Gastroesophageal sphincter (tissue), 4 donors: ENCODE data around the gene CD40. TPM values are rescaled to one million over a fixed set of nuclear protein-coding genes. Genes with fewer than 3 reads are reported as not detected.
"Not testable (repeated sequence)": the region's sequence is repeated elsewhere in the genome, so short reads cannot be mapped to it uniquely, and the experiment has no call there.

Source experiments
- ATAC-seq: fragments of 150-250 bp; one replicate; pipeline ENCODE4 v1.9.1; 2016; ENCODE audit warnings: mild to moderate bottlenecking, moderate library complexity
- H3K27ac ChIP-seq, 4 donors: fragments of 200-600 bp; sonication (generic) in 3 of 4; 1 replicate in 3 of 4; 2 replicates in 1 of 4; pipeline ENCODE4 v1.5.1; 2016 to 2019
- H3K27me3 ChIP-seq: fragments of 200-600 bp; sonication (generic); one replicate; pipeline ENCODE4 v1.5.1; 2019
- H3K36me3 ChIP-seq, 2 donors: fragments of 200-600 bp; sonication (generic); one replicate each; pipeline ENCODE4 v1.5.1; 2019; ENCODE audit warnings: control low read depth in 1 of 2
- H3K4me1 ChIP-seq, 3 donors: fragments of 200-600 bp; sonication (generic); 1 replicate in 2 of 3; 2 replicates in 1 of 3; pipeline ENCODE4 v1.5.1; 2016 to 2019; ENCODE audit warnings: control low read depth in 2 of 3
- H3K4me3 ChIP-seq, 2 donors: fragments of 200-600 bp; sonication (generic); one replicate each; pipeline ENCODE4 v1.5.1; 2019; ENCODE audit warnings: mild to moderate bottlenecking in 1 of 2, moderate library complexity in 1 of 2
- H3K9me3 ChIP-seq, 3 donors: fragments of 200-600 bp; sonication (generic); one replicate each; pipeline ENCODE4 v1.5.1; 2017 to 2019; ENCODE audit warnings: control low read depth in 2 of 3
- EP300 ChIP-seq: sonication (generic); formaldehyde crosslinking; IDR thresholded peaks from one replicate; pipeline ENCODE4 v1.6.1; 2017; ENCODE audit warnings: antibody characterized with exemption, mild to moderate bottlenecking
- POLR2A ChIP-seq, 2 donors: fragments of 450-650 bp; IDR thresholded peaks; one replicate each; pipeline ENCODE4 v1.6.1; 2017; ENCODE audit warnings: antibody characterized with exemption in 2 of 2, mild to moderate bottlenecking in 2 of 2, moderate library complexity in 1 of 2
- POLR2AphosphoS5 ChIP-seq: sonication (generic); formaldehyde crosslinking; IDR thresholded peaks from one replicate; pipeline ENCODE4 v1.6.1; 2017; ENCODE audit warnings: antibody characterized with exemption
- WGBS, 2 donors: methylation state at CpG; one replicate each; pipeline ENCODE4 v1.1.5; 2018; ENCODE audit warnings: low coverage in 1 of 2; 5-methylcytosine and 5-hydroxymethylcytosine counted together
- total RNA-seq, 4 donors: library from RNA; depleted of rRNA; stranded (reverse); fragments of >200 nt; gene quantifications; one replicate each; pipeline ENCODE4 v1.1.0, GENCODE V29; 2016
- TF ChIP-seq, protein P1 (sequence below), 4 experiments: fragments of 200-600 bp in 2 of 4; fragments of 450-650 bp in 2 of 4; sonication (generic) in 1 of 4; IDR thresholded peaks; one replicate each; pipeline ENCODE4 v1.5.1; 2017 to 2019; ENCODE audit warnings: antibody characterized with exemption in 4 of 4, mild to moderate bottlenecking in 2 of 4, moderate library complexity in 2 of 4

The CD40 gene
- total RNA-seq, 4 donors from 2014 or later: 13.7 to 16.6 (median 13.9) TPM

DNA sequence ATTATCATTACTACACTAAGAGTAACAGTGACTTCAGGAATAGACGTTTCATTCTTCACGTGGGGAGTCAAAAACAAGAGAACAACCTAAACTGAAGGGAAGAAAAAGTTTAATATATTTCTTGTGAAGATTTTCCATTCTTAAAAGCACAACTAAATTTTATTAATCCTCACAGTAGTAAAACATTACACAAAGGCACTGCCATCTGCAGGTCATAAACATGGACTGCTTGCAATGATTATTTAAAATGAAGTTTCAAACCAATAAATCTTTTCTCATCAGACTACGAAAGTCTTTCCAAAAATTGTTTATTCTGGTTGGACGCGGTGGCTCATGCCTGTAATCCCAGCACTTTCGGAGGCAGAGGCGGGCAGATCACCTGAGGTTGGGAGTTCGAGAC is 31.0 kb upstream of the CD40 start:
- TF ChIP-seq, protein P1, sequence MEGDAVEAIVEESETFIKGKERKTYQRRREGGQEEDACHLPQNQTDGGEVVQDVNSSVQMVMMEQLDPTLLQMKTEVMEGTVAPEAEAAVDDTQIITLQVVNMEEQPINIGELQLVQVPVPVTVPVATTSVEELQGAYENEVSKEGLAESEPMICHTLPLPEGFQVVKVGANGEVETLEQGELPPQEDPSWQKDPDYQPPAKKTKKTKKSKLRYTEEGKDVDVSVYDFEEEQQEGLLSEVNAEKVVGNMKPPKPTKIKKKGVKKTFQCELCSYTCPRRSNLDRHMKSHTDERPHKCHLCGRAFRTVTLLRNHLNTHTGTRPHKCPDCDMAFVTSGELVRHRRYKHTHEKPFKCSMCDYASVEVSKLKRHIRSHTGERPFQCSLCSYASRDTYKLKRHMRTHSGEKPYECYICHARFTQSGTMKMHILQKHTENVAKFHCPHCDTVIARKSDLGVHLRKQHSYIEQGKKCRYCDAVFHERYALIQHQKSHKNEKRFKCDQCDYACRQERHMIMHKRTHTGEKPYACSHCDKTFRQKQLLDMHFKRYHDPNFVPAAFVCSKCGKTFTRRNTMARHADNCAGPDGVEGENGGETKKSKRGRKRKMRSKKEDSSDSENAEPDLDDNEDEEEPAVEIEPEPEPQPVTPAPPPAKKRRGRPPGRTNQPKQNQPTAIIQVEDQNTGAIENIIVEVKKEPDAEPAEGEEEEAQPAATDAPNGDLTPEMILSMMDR (IDR thresholded peaks at IDR 0.05): peak; percentile 14 to 44 (median 43)
- no peak for TF ChIP-seq POLR2AphosphoS5
- Histone ChIP-seq H3K36me3 (no peaks in the 10 kb centered on the region), H3K4me3 (no peak overlapping the region), H3K4me1 (peaks cover 18 to 75% (median 51%) of the 10 kb centered on the region in 3 donors), H3K9me3 (no peaks in the 10 kb centered on the region), H3K27me3 (no peaks in the 10 kb centered on the region), H3K27ac (peak overlapping the region; percentile 14 to 99 (median 77))
- whole genome bisulfite sequencing, 2 donors: 18 to 34% methylated on average over 5 to 8 of the region's 8 CpGs
- no peak for ATAC-seq

DNA sequence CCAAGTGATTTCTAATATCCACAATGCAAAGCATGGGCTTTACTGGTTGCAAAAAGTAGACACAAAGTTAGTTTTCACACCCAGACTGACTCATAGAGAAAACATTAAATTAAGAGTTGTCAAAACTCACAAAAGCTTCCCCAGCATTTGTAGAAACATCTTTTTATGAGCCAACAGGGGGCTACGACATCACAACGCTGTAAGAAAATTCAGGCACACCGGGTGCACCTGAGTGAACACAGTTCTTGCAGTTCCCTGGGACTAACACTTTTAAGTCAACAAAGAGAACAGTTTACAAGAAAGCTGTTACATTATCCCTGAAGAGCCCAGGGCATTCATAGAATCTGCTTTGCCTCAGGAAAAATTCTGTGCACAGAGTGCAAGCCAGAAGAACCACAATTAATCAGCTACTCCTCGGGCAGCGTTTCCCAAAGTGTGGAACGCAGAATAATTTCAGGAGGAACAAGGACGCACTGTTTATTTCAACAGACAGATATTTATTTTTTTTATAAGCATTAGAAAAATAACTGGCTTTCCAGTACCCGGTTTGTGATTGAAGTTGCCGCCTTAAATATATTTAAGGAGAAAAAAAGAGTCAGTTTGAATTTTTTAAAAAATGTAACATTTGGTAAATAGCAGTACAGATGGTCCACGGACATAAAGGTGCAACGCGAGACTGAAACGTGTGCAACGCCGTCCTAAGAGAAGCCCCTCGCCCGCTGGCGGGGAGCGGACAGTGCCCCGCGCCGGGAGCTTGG is 29.5 kb upstream of the CD40 start:
- ATAC-seq: no peak
- peaks cover 11 to 61% (median 43%) of the 10 kb centered on the region in 3 donors for H3K4me1 ChIP-seq
- no peaks in the 10 kb centered on the region for H3K9me3 ChIP-seq
- H3K27ac ChIP-seq: peak overlapping the region; percentile 85 to 99 (median 98)
- 2 to 9% methylated on average over 15 to 16 of the region's 22 CpGs for WGBS, 2 donors
- TF ChIP-seq POLR2A (IDR thresholded peaks at IDR 0.05) (no peak), POLR2AphosphoS5 (peak; percentile 27), EP300 (no peak)
- TF ChIP-seq, protein P1 (IDR thresholded peaks at IDR 0.05): no peak
- peak overlapping the region; percentile 46 to 70 for H3K4me3 ChIP-seq
- H3K27me3 ChIP-seq: no peaks in the 10 kb centered on the region
- no peaks in the 10 kb centered on the region for H3K36me3 ChIP-seq

DNA sequence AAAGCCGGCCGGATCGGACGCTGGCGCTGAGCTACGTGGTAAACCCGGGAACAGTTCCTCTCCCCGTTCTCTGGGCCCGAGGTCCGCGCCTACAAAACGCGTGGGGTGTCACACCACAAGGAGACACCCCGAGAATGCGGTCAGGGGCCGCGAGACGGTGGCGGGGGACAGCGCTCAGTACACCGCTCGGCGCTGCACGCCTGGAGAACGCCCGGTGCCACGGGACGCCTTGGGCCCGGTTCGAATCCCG is 29.0 kb upstream of the CD40 start:
- no peaks in the 10 kb centered on the region for H3K9me3 ChIP-seq
- H3K4me1 ChIP-seq: peaks cover 11 to 56% (median 38%) of the 10 kb centered on the region in 3 donors
- no CpG with 5 or more reads among the region's 31 CpGs for WGBS, 2 donors
- H3K4me3 ChIP-seq: peak overlapping the region; percentile 46 to 70
- peak overlapping the region; percentile 85 to 99 (median 98) for H3K27ac ChIP-seq
- peak; percentile 52 for ATAC-seq
- H3K36me3 ChIP-seq: no peaks in the 10 kb centered on the region
- H3K27me3 ChIP-seq: no peaks in the 10 kb centered on the region
- TF ChIP-seq EP300: no peak
- TF ChIP-seq, protein P1 (IDR thresholded peaks at IDR 0.05): no peak
- TF ChIP-seq POLR2A (IDR thresholded peaks at IDR 0.05): no peak
- no peak for TF ChIP-seq POLR2AphosphoS5

DNA sequence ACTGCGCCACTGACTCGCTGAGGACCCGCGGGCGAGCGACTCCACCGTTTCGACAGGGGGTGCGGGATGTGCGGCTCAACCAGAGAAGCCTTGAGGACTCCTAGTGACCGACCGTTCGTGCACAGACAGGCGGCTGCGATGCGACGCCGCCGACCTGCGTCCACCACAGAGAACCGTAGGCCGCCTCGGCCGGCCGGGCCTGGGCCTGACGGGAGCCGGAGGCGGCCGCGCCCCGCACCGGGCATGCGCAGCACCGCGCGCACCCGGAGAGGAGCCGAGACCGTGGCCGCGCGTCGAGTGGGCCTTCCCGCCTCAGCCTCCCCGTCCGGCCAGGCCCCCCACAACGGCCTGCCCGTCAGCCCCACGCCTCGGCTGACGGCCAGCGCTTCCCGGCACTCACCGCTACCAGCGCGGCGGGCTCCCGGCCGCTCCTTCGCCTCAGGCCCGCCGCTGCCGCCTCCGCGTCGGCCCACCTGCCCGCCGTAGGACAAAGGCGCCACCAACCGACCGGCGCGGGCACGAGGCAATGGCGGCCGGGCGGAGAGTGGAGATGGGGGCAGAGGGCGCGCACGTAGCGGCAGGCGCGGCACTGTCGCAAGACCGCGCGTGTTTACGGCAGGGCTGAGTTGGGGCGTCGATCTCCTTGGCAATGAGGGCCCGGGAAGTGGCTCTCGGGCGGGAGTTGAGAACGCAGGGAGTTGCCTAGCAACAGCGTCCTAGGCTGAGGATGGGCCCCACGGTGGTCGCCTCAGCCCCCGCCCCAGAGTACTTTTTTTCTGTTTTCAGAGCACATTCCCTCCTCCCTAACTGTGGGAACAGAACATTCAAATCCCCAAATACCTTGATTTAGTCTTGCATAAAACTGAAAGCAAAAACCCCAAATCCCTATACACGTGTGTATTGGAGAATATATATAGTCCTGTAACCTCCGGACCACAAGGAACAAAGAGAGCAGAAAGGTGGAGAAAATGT is 28.4 kb upstream of the CD40 start, which contains the start of gene NCOA5:
NCOA5 (minus strand) TSS at position 546 of the 972 bp plus-strand sequence. CDS start 10,538 bp downstream, outside the sequence.
- 0% methylated on average over 3 to 11 of the region's 100 CpGs for WGBS, 2 donors

DNA sequence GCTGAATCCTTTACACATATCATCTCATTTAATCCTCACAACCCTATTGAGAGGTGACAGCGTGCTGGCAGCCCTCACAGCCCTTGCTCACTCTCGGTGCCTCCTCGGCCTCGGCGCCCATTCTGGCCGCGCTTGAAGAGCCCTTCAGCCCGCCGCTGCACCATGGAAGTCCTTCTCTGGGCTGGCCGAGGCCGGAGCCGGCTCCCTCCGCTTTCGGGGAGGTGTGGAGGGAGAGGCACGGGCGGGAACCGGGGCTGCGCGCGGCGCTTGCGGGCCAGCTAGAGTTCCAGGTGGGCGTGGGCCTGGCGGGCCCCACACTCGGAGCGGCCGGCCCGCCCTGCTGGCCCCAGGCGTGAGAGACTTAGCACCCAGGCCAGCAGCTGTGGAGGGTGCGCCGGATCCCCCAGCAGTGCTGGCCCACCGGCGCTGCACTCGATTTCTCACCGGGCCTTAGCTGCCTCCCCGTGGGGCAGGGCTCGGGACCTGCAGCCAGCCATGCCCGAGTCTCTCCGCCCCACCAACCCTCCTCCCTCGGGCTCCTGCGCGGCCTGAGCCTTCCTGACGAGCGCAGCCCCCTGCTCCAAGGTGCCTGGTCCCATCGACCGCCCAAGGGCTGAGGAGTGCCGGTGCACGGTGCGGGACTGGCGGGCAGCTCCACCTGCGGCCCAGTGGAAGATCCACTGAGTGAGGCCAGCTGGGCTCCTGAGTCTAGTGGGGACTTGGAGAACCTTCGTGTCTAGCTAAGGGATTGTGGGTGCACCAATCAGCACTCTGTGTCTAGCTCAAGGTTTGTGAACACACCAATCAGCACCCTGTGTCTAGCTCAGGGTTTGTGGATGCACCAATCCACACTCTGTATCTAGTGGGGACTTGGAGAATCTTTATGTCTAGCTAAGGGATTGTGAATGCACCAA is 26.2 kb upstream of the CD40 start:
- not testable (repeated sequence) for H3K9me3 ChIP-seq, H3K4me3 ChIP-seq, ATAC-seq, H3K36me3 ChIP-seq, H3K27ac ChIP-seq, H3K27me3 ChIP-seq
- H3K4me1 ChIP-seq: peaks cover 8 to 28% (median 15%) of the 10 kb centered on the region in 3 donors
- WGBS, 2 donors: 98 to 100% methylated on average over 5 to 7 of the region's 52 CpGs

More for the DNA sequence above, 28.4 kb upstream of the CD40 start, which contains the start of gene NCOA5:
- ATAC-seq: peak; percentile 98
- Histone ChIP-seq H3K4me1 (peaks cover 11 to 50% (median 36%) of the 10 kb centered on the region in 3 donors), H3K27me3 (no peaks in the 10 kb centered on the region), H3K9me3 (no peaks in the 10 kb centered on the region), H3K36me3 (no peaks in the 10 kb centered on the region), H3K27ac (peak within 1 kb of the TSS; percentile 85 to 99 (median 98)), H3K4me3 (peak within 1 kb of the TSS; percentile 46 to 70)
- peak; percentile 92 for TF ChIP-seq POLR2AphosphoS5
- TF ChIP-seq, protein P1 (IDR thresholded peaks at IDR 0.05): peak in 3 of 4 experiments; percentile 34 to 60 (median 45)
- peak; percentile 86 to 89 for TF ChIP-seq POLR2A (IDR thresholded peaks at IDR 0.05)
- TF ChIP-seq EP300: no peak
